H9 (cell line): ENCODE measurements around the gene STX10. TPM values are rescaled to one million over a fixed set of nuclear protein-coding genes. Genes with fewer than 3 reads are reported as not detected.
A peak's percentile ranks its signal among the peaks of the same experiment; 100 is the strongest.

Experiments used
- DNase-seq: peaks from one replicate; pipeline ENCODE4 v3.0.0-alpha.2; 2017
- H2AFZ ChIP-seq: one replicate; pipeline ENCODE4 v1.6.1; 2013; ENCODE audit warnings: mild to moderate bottlenecking, low read length, control low read depth, moderate library complexity
- H2AK5ac ChIP-seq: 2 replicates; pipeline ENCODE4 v1.6.1; 2013; ENCODE audit warnings: low read length, control low read depth, mixed read lengths; ENCODE audit not compliant: insufficient read length
- H2BK120ac ChIP-seq: one replicate; pipeline ENCODE4 v1.6.1; 2013; ENCODE audit warnings: low read depth, mild to moderate bottlenecking, low read length, control low read depth, inconsistent platforms; ENCODE audit not compliant: poor library complexity, severe bottlenecking
- H2BK12ac ChIP-seq: 2 replicates; pipeline ENCODE4 v1.6.1; 2013; ENCODE audit warnings: low read length, control low read depth, mixed read lengths, low read depth; ENCODE audit not compliant: insufficient read length
- H2BK15ac ChIP-seq: 2 replicates; pipeline ENCODE4 v1.6.1; 2013; ENCODE audit warnings: low read depth, low read length, control low read depth
- H2BK20ac ChIP-seq: one replicate; pipeline ENCODE4 v1.6.1; 2013; ENCODE audit warnings: low read depth, mild to moderate bottlenecking, low read length, control low read depth, inconsistent platforms; ENCODE audit not compliant: poor library complexity, severe bottlenecking
- H2BK5ac ChIP-seq: 2 replicates; pipeline ENCODE4 v1.6.1; 2013; ENCODE audit warnings: low read length, control low read depth, mixed read lengths; ENCODE audit not compliant: insufficient read length
- H3K14ac ChIP-seq: 2 replicates; pipeline ENCODE4 v1.6.1; 2013; ENCODE audit warnings: low read length, control low read depth; ENCODE audit not compliant: insufficient read depth
- H3K18ac ChIP-seq: 2 replicates; pipeline ENCODE4 v1.6.1; 2013; ENCODE audit warnings: low read depth, mild to moderate bottlenecking, mixed read lengths, low read length, control low read depth; ENCODE audit not compliant: insufficient read length
- H3K23ac ChIP-seq: 2 replicates; pipeline ENCODE4 v1.6.1; 2013; ENCODE audit warnings: low read length, control low read depth, mixed read lengths, low read depth; ENCODE audit not compliant: insufficient read length
- H3K23me2 ChIP-seq: 2 replicates; pipeline ENCODE4 v1.6.1; 2013; ENCODE audit warnings: low read depth, mild to moderate bottlenecking, mixed read lengths, low read length, control low read depth; ENCODE audit not compliant: insufficient read length, poor library complexity, severe bottlenecking
- H3K27ac ChIP-seq: 2 replicates; pipeline ENCODE4 v1.5.1; 2013; ENCODE audit warnings: low read length, control low read depth, mixed read lengths, low read depth; ENCODE audit not compliant: insufficient read length
- H3K27me3 ChIP-seq: 2 replicates; pipeline ENCODE4 v1.6.1; 2013; ENCODE audit warnings: low read length, control low read depth, inconsistent platforms; ENCODE audit not compliant: insufficient read depth
- H3K4ac ChIP-seq: 2 replicates; pipeline ENCODE4 v1.6.1; 2013; ENCODE audit warnings: low read depth, mild to moderate bottlenecking, control low read depth, inconsistent platforms, low read length, moderate library complexity
- H3K4me1 ChIP-seq: 2 replicates; pipeline ENCODE4 v1.6.1; 2013; ENCODE audit warnings: low read length, control low read depth, inconsistent platforms; ENCODE audit not compliant: insufficient read depth
- H3K4me2 ChIP-seq: 2 replicates; pipeline ENCODE4 v1.6.1; 2013; ENCODE audit warnings: low read length, control low read depth, mixed read lengths; ENCODE audit not compliant: insufficient read length, insufficient read depth
- H3K56ac ChIP-seq: 2 replicates; pipeline ENCODE4 v1.6.1; 2013; ENCODE audit warnings: low read depth, mild to moderate bottlenecking, mixed read lengths, low read length, control low read depth; ENCODE audit not compliant: insufficient read length
- H3K79me1 ChIP-seq: 2 replicates; pipeline ENCODE4 v1.6.1; 2013; ENCODE audit warnings: low read depth, mild to moderate bottlenecking, moderate library complexity, low read length, control low read depth, inconsistent platforms; ENCODE audit not compliant: insufficient read depth, poor library complexity, severe bottlenecking
- H3K79me2 ChIP-seq: 2 replicates; pipeline ENCODE4 v1.6.1; 2013; ENCODE audit warnings: low read length, control low read depth, inconsistent platforms; ENCODE audit not compliant: insufficient read depth
- H3K9ac ChIP-seq: 2 replicates; pipeline ENCODE4 v1.6.1; 2013; ENCODE audit warnings: low read length, control low read depth, mixed read lengths; ENCODE audit not compliant: insufficient read length; ENCODE audit errors: extremely low read depth
- H3K9me3 ChIP-seq: one replicate; pipeline ENCODE4 v1.6.1; 2013; ENCODE audit warnings: low read depth, low read length, inconsistent platforms; ENCODE audit not compliant: control insufficient read depth
- H3T11ph ChIP-seq: one replicate; pipeline ENCODE4 v1.6.1; 2013; ENCODE audit warnings: mild to moderate bottlenecking, low read length, control low read depth, inconsistent platforms
- H4K20me1 ChIP-seq: one replicate; pipeline ENCODE4 v1.6.1; 2013; ENCODE audit not compliant: control insufficient read depth, insufficient read length, insufficient read depth
- H4K5ac ChIP-seq: 2 replicates; pipeline ENCODE4 v1.6.1; 2013; ENCODE audit warnings: low read depth, mild to moderate bottlenecking, mixed read lengths, low read length, control low read depth; ENCODE audit not compliant: insufficient read length
- H4K8ac ChIP-seq: replicated peaks from 2 replicates; pipeline ENCODE4 v1.6.1; 2013; ENCODE audit warnings: low read length, control low read depth, mixed read lengths, low read depth; ENCODE audit not compliant: insufficient read length
- H4K91ac ChIP-seq: 2 replicates; pipeline ENCODE4 v1.6.1; 2013; ENCODE audit warnings: low read depth, mild to moderate bottlenecking, moderate library complexity, mixed read lengths, low read length, control low read depth; ENCODE audit not compliant: insufficient read length
- H3K27ac Mint-ChIP-seq, 3 experiments: 2 replicates in 2 of 3; 3 replicates in 1 of 3; pipeline ENCODE4 v1.8.0; 2020 to 2021; ENCODE audit warnings: mixed read lengths in 3 of 3, mild to moderate bottlenecking in 1 of 3, moderate library complexity in 1 of 3
- H3K27me3 Mint-ChIP-seq: 2 replicates; pipeline ENCODE4 v1.8.0; 2021; ENCODE audit warnings: low read depth, mild to moderate bottlenecking, moderate library complexity, mixed read lengths
- H3K36me3 Mint-ChIP-seq, 3 experiments: 2 replicates in 2 of 3; 3 replicates in 1 of 3; pipeline ENCODE4 v1.8.0; 2020 to 2021; ENCODE audit warnings: low read depth in 3 of 3, mixed read lengths in 3 of 3; ENCODE audit not compliant: insufficient read depth in 1 of 3
- H3K4me1 Mint-ChIP-seq, 2 experiments: 2 replicates each; pipeline ENCODE4 v1.8.0; 2020; ENCODE audit warnings: mixed read lengths in 2 of 2
- H3K4me3 Mint-ChIP-seq, 2 experiments: 2 replicates in 1 of 2; 3 replicates in 1 of 2; pipeline ENCODE4 v1.8.0; 2020 to 2021; ENCODE audit warnings: mild to moderate bottlenecking in 2 of 2, mixed read lengths in 2 of 2, moderate library complexity in 1 of 2
- H3K9me3 Mint-ChIP-seq, 2 experiments: 2 replicates in 1 of 2; 3 replicates in 1 of 2; pipeline ENCODE4 v1.8.0; 2020; ENCODE audit warnings: mild to moderate bottlenecking in 2 of 2, mixed read lengths in 2 of 2, moderate library complexity in 1 of 2
- CTCF ChIP-seq: fragments of 200-600 bp; sonication (generic); conservative IDR thresholded peaks from 3 replicates; pipeline ENCODE4 v1.8.0; 2021; ENCODE audit warnings: antibody characterized with exemption, mild to moderate bottlenecking
- WGBS: extraction: QIAGEN DNeasy Blood & Tissue Kit; methylation state at CpG from one replicate; pipeline ENCODE4 v1.1.7; 2013; ENCODE audit warnings: missing lambda C conversion rate, low lambda C conversion rate, mixed read lengths; ENCODE audit not compliant: insufficient read length; ENCODE audit errors: extremely low coverage; 5-methylcytosine and 5-hydroxymethylcytosine counted together
- total RNA-seq: library from RNA; stranded (reverse); gene quantifications from 2 replicates; pipeline ENCODE4 v1.2.1, GENCODE V29; 2021

STX10 gene
- total RNA-seq, 1 experiment from 2014 or later, result 39.4 TPM

- no peak overlapping the region for H2BK12ac ChIP-seq
- TF ChIP-seq CTCF, result no peak
- H3K23ac ChIP-seq, result no peak overlapping the region
- H3K4ac ChIP-seq, result no peak overlapping the region
- H3K79me1 ChIP-seq, result no peaks in the 10 kb centered on the region
- no peak overlapping the region for H2AFZ ChIP-seq
- no peak for DNase-seq
- no peak overlapping the region for H3K4me2 ChIP-seq
- H4K8ac ChIP-seq, result no peak overlapping the region
- no peak overlapping the region for H3K9ac ChIP-seq
- H2BK5ac ChIP-seq, result no peak overlapping the region
- Mint-ChIP-seq H3K27ac (no peak overlapping the region), H3K36me3 (peaks cover 0 to 3% (median 2%) of the 10 kb centered on the region in 3 experiments; a peak in 3 of 7 replicates), H3K9me3 (peaks cover 7% of the 10 kb centered on the region in 2 experiments; a peak in 4 of 5 replicates), H3K4me3 (peak overlapping the region; percentile 7 to 68; a peak in 3 of 5 replicates), H3K4me1 (peaks cover 16 to 29% of the 10 kb centered on the region in 2 experiments), H3K27me3 (peaks cover 58% of the 10 kb centered on the region)
- no peak overlapping the region for H3T11ph ChIP-seq
- H4K91ac ChIP-seq, result no peak overlapping the region
- H4K5ac ChIP-seq, result no peak overlapping the region
- peaks cover 33% of the 10 kb centered on the region; the same call in 1 of the 2 replicates for H3K27me3 ChIP-seq
- H2BK20ac ChIP-seq, result no peak overlapping the region
- H2BK15ac ChIP-seq, result no peak overlapping the region
- no peak overlapping the region for H3K14ac ChIP-seq
- peaks cover 3% of the 10 kb centered on the region for H4K20me1 ChIP-seq
- H3K4me1 ChIP-seq, result no peaks in the 10 kb centered on the region
- no peaks in the 10 kb centered on the region for H3K9me3 ChIP-seq
- no peak overlapping the region for H3K27ac ChIP-seq
- no peak overlapping the region for H2BK120ac ChIP-seq
- H3K56ac ChIP-seq, result no peak overlapping the region
- no peak overlapping the region for H2AK5ac ChIP-seq
- H3K23me2 ChIP-seq, result peaks cover 3% of the 10 kb centered on the region
- H3K18ac ChIP-seq, result no peak overlapping the region
- no peaks in the 10 kb centered on the region for H3K79me2 ChIP-seq
- WGBS, result no CpG with 5 or more reads among the region's 7 CpGs
Measured at GRCh38 chr19:13101590-13102415, 48.4 kb downstream of the STX10 start.
